ENCODE results near the gene ITPKB.

The ITPKB gene

DNA sequence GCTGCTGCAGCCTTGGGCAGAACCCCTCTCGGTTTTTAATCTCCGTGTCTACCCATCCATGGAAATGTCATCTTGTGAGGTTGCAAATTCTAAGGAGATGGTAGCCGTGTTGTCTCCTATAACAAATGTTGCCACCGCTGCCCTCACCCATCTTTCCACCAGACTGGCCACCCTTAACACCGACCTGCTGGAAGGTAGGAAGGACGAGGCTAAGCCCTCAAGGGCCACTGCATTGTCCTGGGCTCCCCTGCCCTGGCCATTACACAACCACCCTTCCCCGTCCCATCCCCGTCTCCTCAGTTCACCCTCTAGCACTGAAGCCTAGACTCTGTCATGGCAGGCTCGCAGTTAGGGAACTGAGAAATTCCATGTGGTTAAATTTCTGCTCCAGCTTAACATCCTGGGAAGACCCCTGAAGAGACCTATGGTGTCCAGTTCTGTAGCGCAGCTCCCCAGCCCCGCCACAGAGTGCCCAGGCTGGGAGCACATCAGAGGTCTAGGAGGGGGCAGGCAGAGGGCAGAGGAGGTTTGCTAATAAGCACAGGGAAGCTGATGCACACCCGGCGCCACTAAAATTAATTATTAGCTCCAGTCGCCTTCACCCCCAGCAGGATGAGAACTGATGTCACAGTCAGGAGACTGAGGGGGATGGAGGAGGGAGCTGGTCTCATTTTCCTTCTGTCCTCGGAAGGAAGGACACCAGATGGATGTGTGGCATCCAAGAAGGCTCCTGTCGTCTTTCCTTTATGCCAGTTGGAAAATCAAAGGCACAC lies 152.2 kb downstream of the ITPKB start:
- Mint-ChIP-seq H3K9me3 (no peaks in the 10 kb centered on the region), H3K36me3 (no peaks in the 10 kb centered on the region), H3K4me3 (no peak overlapping the region), H3K27ac (no peak overlapping the region), H3K4me1 (peaks cover 4% of the 10 kb centered on the region), H3K27me3 (no peaks in the 10 kb centered on the region)

- H3K4me3 Mint-ChIP-seq = no peak overlapping the region
- H3K9me3 Mint-ChIP-seq = no peaks in the 10 kb centered on the region
- H3K27me3 Mint-ChIP-seq = no peaks in the 10 kb centered on the region
- no peak overlapping the region for H3K27ac Mint-ChIP-seq
- H3K36me3 Mint-ChIP-seq = no peaks in the 10 kb centered on the region
- peaks cover 4% of the 10 kb centered on the region for H3K4me1 Mint-ChIP-seq
These were observed 153.0 kb downstream of the ITPKB start for GRCh38 chr1:226586116-226586515.

GRCh38 chr1:226584164-226584563 lies 154.9 kb downstream of the ITPKB start:
- peaks cover 4% of the 10 kb centered on the region for H3K4me1 Mint-ChIP-seq
- peaks cover 3% of the 10 kb centered on the region for H3K36me3 Mint-ChIP-seq
- H3K4me3 Mint-ChIP-seq = no peak overlapping the region
- no peak overlapping the region for H3K27ac Mint-ChIP-seq
- H3K27me3 Mint-ChIP-seq = no peaks in the 10 kb centered on the region
- no peaks in the 10 kb centered on the region for H3K9me3 Mint-ChIP-seq

- H3K27me3 Mint-ChIP-seq = no peaks in the 10 kb centered on the region
- H3K4me1 Mint-ChIP-seq = peaks cover 4% of the 10 kb centered on the region
- peaks cover 3% of the 10 kb centered on the region for H3K36me3 Mint-ChIP-seq
- H3K27ac Mint-ChIP-seq = no peak overlapping the region
- no peaks in the 10 kb centered on the region for H3K9me3 Mint-ChIP-seq
- H3K4me3 Mint-ChIP-seq = no peak overlapping the region
These were observed 156.1 kb downstream of the ITPKB start for GRCh38 chr1:226582966-226583365.
